Stomach (tissue), 4 donors: ENCODE results near the gene MOB3B.

Experiments used
- EP300 ChIP-seq: sonication (generic); formaldehyde crosslinking; IDR thresholded peaks from one replicate; pipeline ENCODE4 v1.6.1; 2017; ENCODE audit warnings: antibody characterized with exemption
- POLR2AphosphoS5 ChIP-seq, 3 donors: sonication (generic); formaldehyde crosslinking; IDR thresholded peaks; one replicate each; pipeline ENCODE4 v1.6.1; 2016; ENCODE audit warnings: antibody characterized with exemption in 3 of 3
- TF ChIP-seq, protein P1 (sequence below), 7 experiments: fragments of 450-650 bp in 4 of 7; fragments of 200-600 bp in 3 of 7; sonication (generic) in 3 of 7; IDR thresholded peaks; one replicate each; pipeline ENCODE4 v1.5.1; 2016 to 2019; ENCODE audit warnings: antibody characterized with exemption in 7 of 7, control low read depth in 2 of 7, mild to moderate bottlenecking in 1 of 7

DNA sequence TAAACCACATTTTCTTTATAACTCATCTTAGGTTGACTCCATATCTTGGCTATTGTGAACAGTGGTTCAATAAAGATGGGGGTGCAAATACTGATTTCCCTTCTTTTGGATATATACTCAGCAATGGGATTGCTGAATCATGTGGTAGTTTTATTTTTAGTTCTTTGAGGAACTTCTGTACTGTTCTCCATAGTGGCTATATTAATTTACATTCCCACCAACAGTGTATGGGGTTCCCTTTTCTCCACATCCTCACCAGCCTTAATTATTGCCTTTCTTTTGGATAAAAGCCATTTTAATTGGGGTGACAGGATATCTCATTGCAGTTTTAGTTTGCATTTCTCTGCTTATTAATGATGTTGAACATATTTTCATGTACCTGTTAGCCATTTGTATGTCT is 125.0 kb downstream of the MOB3B start:
- TF ChIP-seq, protein P1, sequence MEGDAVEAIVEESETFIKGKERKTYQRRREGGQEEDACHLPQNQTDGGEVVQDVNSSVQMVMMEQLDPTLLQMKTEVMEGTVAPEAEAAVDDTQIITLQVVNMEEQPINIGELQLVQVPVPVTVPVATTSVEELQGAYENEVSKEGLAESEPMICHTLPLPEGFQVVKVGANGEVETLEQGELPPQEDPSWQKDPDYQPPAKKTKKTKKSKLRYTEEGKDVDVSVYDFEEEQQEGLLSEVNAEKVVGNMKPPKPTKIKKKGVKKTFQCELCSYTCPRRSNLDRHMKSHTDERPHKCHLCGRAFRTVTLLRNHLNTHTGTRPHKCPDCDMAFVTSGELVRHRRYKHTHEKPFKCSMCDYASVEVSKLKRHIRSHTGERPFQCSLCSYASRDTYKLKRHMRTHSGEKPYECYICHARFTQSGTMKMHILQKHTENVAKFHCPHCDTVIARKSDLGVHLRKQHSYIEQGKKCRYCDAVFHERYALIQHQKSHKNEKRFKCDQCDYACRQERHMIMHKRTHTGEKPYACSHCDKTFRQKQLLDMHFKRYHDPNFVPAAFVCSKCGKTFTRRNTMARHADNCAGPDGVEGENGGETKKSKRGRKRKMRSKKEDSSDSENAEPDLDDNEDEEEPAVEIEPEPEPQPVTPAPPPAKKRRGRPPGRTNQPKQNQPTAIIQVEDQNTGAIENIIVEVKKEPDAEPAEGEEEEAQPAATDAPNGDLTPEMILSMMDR (IDR thresholded peaks at IDR 0.05) = no peak
- TF ChIP-seq POLR2AphosphoS5 (IDR thresholded peaks at IDR 0.05) (no peak), EP300 (no peak)
